Measurements from ENCODE around the gene SFPQ.
"Not testable (repeated sequence)": the region's sequence is repeated elsewhere in the genome, so short reads cannot be mapped to it uniquely, and the experiment has no call there.

Gene SFPQ
- total RNA-seq: 1,133 to 1,298 (median 1,225) reads per million in 4 donors

GRCh38 chr1:35192853-35193664, at the start of gene SFPQ:
Gene SFPQ (minus strand): TSS chr1:35193145. CDS start chr1:35193049, 96 bp downstream.
- DNase-seq: peak; percentile 87 to 98 (median 92)

DNA sequence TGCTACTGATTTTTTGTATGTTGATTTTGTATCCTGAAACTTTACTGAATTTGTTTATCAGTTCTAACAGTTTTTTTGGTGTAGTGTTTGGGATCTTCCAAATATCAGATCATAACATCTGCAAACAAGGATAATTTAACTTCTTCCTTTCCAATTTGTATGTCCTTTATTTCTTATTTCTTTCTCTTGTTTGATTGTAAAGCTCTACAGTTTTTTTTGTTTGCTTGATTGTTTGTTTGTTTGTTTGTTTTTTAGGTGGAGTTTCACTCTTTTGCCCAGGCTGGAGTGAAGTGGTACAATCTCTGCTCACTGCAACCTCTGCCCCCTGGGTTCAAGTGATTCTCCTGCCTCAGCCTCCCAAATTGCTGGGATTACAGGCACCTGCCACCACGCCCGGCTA, 43.8 kb upstream of the SFPQ start:
- DNase-seq: not testable (repeated sequence)

- DNase-seq: no peak
These were observed 38.3 kb upstream of the SFPQ start for GRCh38 chr1:35231287-35231686.

DNA sequence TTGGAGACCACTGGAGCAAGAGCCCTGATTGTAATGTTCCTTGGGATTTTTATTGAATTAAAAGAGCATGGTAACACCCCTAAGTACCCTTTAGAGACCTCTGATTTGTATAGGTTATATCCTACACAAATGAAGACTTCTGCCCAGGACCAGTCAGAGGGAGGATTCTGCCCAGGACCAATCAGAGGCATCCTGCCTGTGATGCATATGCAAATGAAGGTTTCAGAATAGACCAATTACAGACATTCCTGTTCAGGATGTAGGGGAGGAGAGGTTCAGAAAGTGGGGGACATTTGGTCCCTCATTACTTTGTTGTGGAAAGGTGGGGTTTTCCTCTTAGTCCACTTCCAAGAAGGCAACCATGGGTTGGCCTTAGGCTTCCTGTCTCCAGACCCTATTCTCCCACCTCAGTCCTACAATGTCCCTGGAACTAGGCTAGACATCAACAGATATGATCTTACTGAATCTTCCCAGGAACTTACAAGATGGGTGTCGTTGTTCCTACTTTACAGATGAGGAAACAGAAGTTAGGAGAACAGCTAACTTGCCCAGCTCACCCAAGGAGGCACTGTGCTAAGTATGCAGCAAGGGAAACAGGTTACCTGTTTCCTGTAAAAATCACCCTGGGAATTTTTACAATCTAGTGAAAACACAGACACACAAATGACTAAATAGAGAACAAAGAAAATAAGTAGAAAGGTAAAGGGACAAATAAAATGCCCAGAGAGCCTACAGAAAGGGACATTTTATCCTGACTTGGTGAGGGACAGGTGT, 36.8 kb upstream of the SFPQ start:
- no peak for DNase-seq

GRCh38 chr1:35226546-35226945, 33.6 kb upstream of the SFPQ start:
- no peak for DNase-seq

DNA sequence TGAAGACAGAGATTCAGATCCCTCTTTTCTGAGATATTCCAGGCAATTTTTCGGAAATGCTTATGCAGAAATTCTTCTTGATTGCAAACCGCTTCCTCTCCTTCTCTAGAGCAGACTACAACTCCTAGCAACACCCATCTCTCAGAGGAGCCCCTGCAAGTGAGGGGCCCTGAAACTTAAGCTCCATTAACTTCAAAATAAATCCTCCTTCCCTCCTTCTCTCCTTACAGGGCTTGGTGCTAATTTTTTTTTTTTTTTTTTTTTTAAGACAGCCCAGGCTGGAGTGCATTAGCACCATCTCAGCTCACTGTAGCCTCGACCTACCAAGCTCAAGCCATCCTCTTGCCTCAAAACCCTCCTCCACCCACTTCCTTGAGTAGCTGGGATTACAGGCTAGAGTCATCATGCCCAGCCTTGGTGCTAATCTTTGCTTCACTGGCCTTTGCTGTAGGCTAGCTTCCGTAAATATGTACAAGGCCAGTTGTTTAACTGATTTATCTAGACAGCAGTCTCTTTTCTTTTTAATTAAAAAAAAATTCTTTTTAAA, 30.2 kb upstream of the SFPQ start:
- DNase-seq: no peak

DNA sequence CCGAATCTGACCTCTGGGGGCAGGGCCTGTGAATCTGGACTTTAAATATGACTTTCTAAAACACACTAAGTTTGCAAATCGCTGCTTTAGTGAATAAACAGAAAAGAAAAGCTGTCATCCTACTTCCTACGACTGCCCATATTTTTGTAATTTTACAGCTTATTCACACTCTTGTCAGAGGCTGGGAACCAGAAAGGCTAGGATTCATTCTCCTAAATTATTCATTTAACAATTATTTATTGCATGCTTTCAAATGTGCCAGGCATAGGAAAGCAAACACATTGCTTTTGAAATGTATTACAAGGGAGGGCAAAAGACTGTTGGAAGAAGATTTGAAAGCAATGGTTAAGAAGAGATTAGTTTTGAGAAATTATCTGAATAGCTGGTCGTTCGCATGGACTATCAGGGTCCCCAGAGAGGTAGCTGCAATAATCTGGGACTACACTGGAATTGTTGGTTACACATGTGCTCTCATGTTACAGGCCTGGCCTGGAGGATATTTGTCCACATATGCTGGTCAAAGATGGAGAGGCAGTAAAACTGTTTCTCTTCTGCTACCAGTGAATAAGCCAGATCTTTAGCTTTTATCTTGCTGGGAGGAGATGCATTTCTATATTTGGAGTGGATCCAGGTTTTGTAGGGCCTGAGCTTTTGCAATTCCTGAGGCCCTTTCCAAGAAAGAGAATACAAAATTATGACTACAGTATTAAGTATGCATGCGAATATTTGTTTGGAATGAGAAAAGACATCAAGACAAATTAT, 29.6 kb upstream of the SFPQ start:
- no peak for DNase-seq

DNA sequence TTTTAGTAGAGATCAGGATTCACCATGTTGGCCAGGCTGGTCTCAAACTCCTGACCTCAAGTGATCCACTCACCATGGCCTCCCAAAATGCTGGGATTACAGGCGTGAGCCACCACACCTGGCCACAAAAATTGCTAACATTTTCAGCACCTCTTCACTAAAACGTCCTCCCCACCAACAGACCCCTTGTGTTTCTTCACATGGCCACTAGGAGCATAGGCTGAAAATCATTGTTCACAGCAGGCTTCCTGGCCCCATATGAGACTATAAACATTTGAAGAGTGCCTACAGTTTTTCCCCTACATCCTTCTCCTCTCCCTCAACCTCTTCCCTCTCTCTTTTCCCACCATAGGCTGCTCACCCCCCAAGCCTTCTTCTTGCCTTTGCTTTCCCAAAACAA, 28.0 kb upstream of the SFPQ start:
- DNase-seq: peak in 1 of 5 donors; percentile 10

DNA sequence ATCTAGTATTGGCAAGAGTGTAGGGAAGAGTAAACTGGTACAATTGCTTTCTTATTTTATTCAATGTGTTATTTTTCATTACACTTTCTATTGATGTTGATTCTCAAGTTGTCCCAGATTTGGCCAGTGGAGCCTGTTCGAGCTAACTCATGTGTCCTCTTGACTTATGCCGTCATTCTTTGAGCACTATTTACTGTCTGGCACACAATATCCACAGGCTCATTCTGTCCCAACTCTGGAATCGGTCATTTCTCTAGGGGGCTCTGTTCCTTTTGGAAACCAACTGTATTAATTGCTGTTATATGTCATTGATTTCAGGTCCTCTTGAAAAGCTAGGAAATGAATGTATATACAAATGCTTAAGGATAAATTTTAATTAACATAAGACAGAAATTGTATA, 22.4 kb upstream of the SFPQ start:
- no peak for DNase-seq

- no peak for DNase-seq
These were observed 18.1 kb upstream of the SFPQ start for GRCh38 chr1:35211120-35211414.

- DNase-seq: no peak
These were observed 17.6 kb upstream of the SFPQ start for GRCh38 chr1:35210321-35211119.

- no peak for DNase-seq
These were observed 10.3 kb upstream of the SFPQ start for GRCh38 chr1:35203295-35203694.

DNA sequence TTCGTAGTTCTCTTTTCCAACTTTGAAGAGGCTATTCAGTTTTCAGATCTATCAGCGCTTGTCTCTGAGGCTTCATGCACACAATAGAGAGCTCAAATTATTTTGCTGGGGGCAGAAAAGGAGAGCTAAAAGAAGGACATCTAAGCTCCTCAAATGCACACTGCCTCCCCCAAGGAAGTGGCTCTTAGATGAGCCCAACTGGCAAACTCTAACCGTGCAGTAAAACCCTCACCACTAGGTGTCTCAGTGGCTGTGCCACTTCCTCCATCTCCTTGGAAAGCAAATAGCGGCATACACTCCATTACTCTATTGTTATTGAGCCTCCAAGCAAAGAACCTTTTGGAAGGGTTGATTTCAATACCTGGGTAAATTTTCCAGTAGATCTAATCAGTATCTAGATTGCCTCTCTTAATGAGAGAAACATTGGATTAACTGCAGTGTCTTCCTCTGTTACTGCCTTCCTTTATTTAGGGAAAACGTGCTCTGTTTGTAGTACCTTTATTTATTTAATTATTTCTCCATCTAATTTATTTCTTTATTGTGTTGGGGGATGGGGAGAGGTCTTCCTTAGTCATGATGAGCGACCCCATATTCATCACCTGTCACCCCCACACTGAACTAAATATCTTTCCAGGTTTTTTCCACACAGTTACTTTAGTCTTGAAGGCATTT, 9.2 kb upstream of the SFPQ start:
- DNase-seq: peak; percentile 32 to 73 (median 48)

DNA sequence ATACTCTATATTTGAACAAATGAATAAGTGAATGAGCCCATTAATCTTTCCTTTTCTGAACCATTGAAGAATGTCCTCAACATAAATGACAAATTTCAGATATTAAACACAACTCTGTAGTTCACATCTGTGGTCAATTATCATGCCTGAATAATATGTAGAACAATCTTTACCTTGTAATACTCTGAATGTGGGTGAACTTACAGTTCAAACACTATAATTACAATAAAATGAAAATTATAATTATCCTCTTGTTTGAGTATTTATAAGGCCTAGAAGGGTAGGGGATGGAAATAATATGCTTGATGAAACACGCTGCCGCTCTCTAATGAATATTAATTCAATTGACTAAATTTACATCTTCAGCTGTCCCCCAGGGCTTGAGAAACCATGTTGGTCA, 8.7 kb upstream of the SFPQ start:
- no peak for DNase-seq

- peak; percentile 79 to 90 (median 85) for DNase-seq
These were observed 691 bp downstream of the SFPQ start for GRCh38 chr1:35192056-35192852.

DNA sequence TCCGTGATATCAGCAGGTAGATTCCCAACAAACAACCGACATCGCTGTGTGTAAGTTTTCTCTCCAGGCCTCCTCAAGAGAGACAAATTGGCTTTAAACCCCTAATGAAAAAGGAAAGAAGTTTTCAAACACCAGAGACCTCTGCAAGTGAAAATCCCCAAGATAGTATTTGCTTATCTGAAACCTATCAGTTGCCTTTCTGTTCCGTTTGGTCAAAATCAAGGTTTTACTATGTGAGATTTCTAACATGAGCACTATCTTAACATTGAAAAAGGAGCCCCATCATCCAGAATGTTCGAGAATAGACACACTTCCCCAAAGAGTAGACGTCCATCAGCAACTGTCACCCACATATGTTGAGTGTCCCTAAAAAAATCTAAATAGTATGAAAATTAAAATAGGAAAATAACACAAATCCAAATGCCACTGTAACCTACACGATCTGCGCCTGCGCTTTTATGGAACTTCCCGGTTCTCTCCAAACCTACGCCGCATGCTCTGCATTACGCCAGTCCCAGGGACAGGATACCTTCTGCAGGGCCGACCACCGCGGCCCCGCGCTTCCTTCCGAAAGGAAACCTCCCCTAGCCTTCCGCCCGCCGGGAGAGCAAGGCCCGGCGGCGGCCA, 1.4 kb downstream of the SFPQ start:
- no peak for DNase-seq

DNA sequence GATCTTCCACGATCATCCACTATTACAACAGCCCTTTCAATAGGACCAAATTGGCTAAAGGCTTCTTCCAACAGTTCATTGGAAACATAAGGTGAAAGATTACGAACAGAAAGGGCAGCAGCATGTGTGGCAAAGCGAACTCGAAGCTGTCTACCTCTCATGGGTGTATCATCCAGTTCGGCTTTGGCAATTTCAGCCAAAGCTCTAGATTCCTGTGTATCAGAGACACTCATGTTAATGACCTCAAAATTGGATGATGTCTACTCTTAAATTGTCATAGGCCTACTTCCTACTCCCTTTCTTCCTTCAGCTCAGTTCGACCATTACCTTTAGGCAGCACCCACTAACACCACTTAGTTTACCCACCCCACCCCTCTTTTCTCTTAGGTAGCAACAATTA, 2.2 kb downstream of the SFPQ start:
- no peak for DNase-seq

DNA sequence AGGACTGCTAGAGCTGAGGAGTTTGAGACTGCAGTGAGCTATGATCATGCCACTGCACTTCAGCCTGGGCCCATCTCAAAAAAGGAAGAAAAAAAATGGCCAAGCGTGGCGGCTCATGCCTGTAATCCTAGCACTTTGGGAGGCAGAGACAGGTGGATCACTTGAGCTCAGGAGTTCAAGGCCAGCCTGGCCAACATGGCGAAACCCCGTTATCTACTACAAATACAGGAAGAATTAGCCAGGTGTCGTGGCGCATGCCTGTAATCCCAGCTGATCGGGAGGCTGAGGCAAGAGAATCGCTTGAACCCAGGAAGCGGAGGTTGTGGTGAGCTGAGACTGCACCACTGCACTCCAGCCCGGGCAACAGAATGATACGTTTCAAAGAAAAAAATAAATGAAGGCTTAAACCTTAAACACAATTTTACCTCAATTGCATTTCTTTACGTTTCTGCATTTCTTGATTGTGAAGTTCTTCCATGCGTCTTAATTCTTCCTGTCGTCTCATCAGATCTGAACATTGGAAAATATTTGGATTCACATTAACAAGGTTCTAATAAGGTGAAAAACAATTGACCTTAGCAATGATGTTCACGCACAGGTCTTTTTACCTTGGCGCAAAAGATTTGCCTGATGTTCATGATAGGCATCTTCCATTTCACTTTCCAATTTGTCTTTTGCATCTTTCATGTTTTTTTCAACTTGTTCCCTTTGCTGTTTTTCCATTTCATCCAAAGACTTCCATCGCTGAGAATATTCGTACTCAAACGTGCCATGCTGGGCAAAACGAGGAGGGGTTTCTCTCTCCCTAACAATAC, 4.2 kb downstream of the SFPQ start:
- no peak for DNase-seq

- no peak for DNase-seq
These were observed 5.1 kb downstream of the SFPQ start for GRCh38 chr1:35187816-35188342.
